Measurements from ENCODE around the gene PAN2.

GRCh38 chr12:56282030-56282429 is 51.8 kb downstream of the PAN2 start:
- TF ChIP-seq POLR2A (IDR thresholded peaks at IDR 0.05; ENCODE audit: low read depth, low read length) (no peak), POLR2AphosphoS5 (IDR thresholded peaks at IDR 0.05; ENCODE audit: low read depth, low read length) (no peak), TAF1 (IDR thresholded peaks at IDR 0.05; ENCODE audit: low read depth, low read length) (no peak)

All from GM12891 (cell line).